ENCODE data around the gene C3orf18.

- no peak for TF ChIP-seq YY1 (IDR thresholded peaks at IDR 0.05; ENCODE audit: insufficient read depth, insufficient read length)
- no peak for TF ChIP-seq ZNF274 (IDR thresholded peaks at IDR 0.05; ENCODE audit: low read depth, low read length)
- TF ChIP-seq SUZ12 (IDR thresholded peaks at IDR 0.05; ENCODE audit: extremely low read depth, insufficient read depth, insufficient read length) = no peak
Measured at GRCh38 chr3:50604110-50604621, 36.6 kb upstream of the C3orf18 start.

Measured in NT2/D1 (cell line).